A673 (cell line): ENCODE measurements around the gene TMED10. TPM values are rescaled to one million over a fixed set of nuclear protein-coding genes. Genes with fewer than 3 reads are reported as not detected.

Experiments
- BruUV-seq: library from RNA; stranded (reverse); fragments of 400-500 nt; replicated peaks from 2 replicates; lab custom pipeline; 2021; lab: Mats Ljungman, UMichigan
- CTCF ChIA-PET: fragments of 300-600 bp; sonication (Branson Sonifier 250); formaldehyde crosslinking; loops from one replicate; lab custom pipeline; 2022; ENCODE audit warnings: antibody characterized with exemption; lab: Charles Lee
- POLR2A ChIA-PET: fragments of 300-600 bp; sonication (Branson Sonifier 250); formaldehyde crosslinking; loops from one replicate; lab custom pipeline; 2022; ENCODE audit warnings: antibody characterized with exemption; ENCODE audit not compliant: low non-redundant PET; lab: Charles Lee
- DNase-seq: peaks from one replicate; pipeline ENCODE4 v3.0.0-alpha.2; 2015; ENCODE audit warnings: low spot score
- H3K27ac ChIP-seq: fragments of 200-600 bp; sonication (generic); 2 replicates; pipeline ENCODE4 v1.5.1; 2016; ENCODE audit warnings: mixed run types, low read depth, mild to moderate bottlenecking, mixed read lengths, antibody characterized with exemption, low read length; ENCODE audit not compliant: poor library complexity, severe bottlenecking
- H3K27me3 ChIP-seq: fragments of 200-600 bp; sonication (generic); replicated peaks from 2 replicates; pipeline ENCODE4 v1.6.1; 2017; ENCODE audit warnings: mixed run types, low read depth, mild to moderate bottlenecking, mixed read lengths, antibody characterized with exemption, low read length; ENCODE audit not compliant: insufficient read depth, poor library complexity
- H3K36me3 ChIP-seq: fragments of 200-600 bp; sonication (generic); 2 replicates; pipeline ENCODE4 v1.6.1; 2016; ENCODE audit warnings: mixed run types, mild to moderate bottlenecking, mixed read lengths, antibody characterized with exemption, low read length; ENCODE audit not compliant: insufficient read depth, poor library complexity, severe bottlenecking
- H3K4me1 ChIP-seq: fragments of 200-600 bp; sonication (generic); 2 replicates; pipeline ENCODE4 v1.6.1; 2017; ENCODE audit warnings: mixed run types, mild to moderate bottlenecking, mixed read lengths, antibody characterized with exemption, low read length; ENCODE audit not compliant: insufficient read depth, poor library complexity, severe bottlenecking
- H3K4me3 ChIP-seq: fragments of 200-600 bp; sonication (generic); 2 replicates; pipeline ENCODE4 v1.5.1; 2016; ENCODE audit warnings: low read depth, mixed run types, mild to moderate bottlenecking, mixed read lengths, low read length; ENCODE audit not compliant: poor library complexity, severe bottlenecking
- H3K9me3 ChIP-seq: fragments of 200-600 bp; sonication (generic); 2 replicates; pipeline ENCODE4 v1.6.1; 2016; ENCODE audit warnings: mixed run types, low read depth, mild to moderate bottlenecking, mixed read lengths, antibody characterized with exemption, low read length; ENCODE audit not compliant: poor library complexity, severe bottlenecking
- CTCF ChIP-seq: fragments of 300-800, 200-600 bp; sonication (generic); conservative IDR thresholded peaks from 2 replicates; pipeline ENCODE4 v1.5.1; 2017; ENCODE audit warnings: low read depth, mild to moderate bottlenecking, antibody characterized with exemption, low read length, moderate library complexity, mixed read lengths
- EZH2 ChIP-seq: fragments of 200-600 bp; sonication (generic); IDR thresholded peaks from 2 replicates; pipeline ENCODE4 v1.6.1; 2017; ENCODE audit warnings: borderline replicate concordance, low read depth, mild to moderate bottlenecking, mixed read lengths, antibody characterized with exemption, low read length; ENCODE audit not compliant: poor library complexity, severe bottlenecking
- intact Hi-C: fragments of 100-400 bp; cut with micrococcal nuclease; formaldehyde crosslinking; loops from one replicate; pipeline ENCODE4 v1.10.0; 2022; ENCODE audit not compliant: unreplicated experiment
- total RNA-seq: library from RNA; stranded (reverse); gene quantifications from 2 replicates; pipeline ENCODE4 v1.2.3, GENCODE V29; 2021

The TMED10 gene
- total RNA-seq, 1 experiment from 2014 or later, result 275 TPM

DNA sequence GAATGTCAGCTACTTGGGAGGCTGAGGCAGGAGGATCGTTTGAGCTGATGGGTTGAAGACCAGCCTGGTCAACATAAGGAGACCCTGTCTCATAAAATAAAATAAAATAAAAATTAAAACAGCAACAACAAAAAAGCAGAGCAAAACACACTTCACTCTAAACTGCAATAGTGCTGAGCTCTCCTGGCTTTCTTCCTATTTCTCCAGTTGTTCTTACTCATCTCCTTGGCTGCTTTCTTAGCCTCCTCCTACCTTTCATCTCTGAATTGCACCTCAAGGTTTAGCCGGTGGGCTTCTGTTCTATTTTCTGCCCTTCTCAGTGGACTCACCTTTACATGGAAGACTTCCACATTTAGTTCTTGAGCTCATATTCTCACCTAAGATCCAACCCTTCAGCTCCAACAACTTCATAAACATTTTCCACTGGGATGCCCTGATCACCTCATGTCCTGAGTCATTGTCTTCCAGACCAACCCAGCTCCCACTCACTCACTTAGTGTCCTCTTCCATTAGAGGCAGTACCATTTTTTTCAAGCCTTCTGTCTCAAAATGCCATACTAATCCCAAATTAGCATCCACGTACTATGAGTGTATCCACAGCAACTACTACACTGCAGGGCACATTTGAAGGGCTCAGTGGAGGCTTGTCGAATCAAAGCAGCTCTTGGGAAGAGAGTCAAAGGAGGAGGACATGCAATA is 41.2 kb upstream of the TMED10 start:
- Histone ChIP-seq H3K4me1 (no peaks in the 10 kb centered on the region), H3K27me3 (no peaks in the 10 kb centered on the region), H3K27ac (no peak overlapping the region), H3K9me3 (no peaks in the 10 kb centered on the region), H3K36me3 (no peaks in the 10 kb centered on the region), H3K4me3 (no peak overlapping the region)
- BruUV-seq, result no TSS peak
- POLR2A ChIA-PET, result interaction anchor here (0.5 kb wide), 1 partner anchor 25 kb away, joined by 4 read pairs; no protein-coding TSS in a partner anchor
- intact Hi-C loops, result no loop called here
- CTCF ChIA-PET, result no interaction called here
- no peak for DNase-seq
- TF ChIP-seq CTCF (no peak), EZH2 (no peak)

GRCh38 chr14:75216427-75217006 is 40.1 kb upstream of the TMED10 start:
- H3K36me3 ChIP-seq, result no peaks in the 10 kb centered on the region
- no TSS peak for BruUV-seq
- no peaks in the 10 kb centered on the region for H3K27me3 ChIP-seq
- H3K9me3 ChIP-seq, result no peaks in the 10 kb centered on the region
- CTCF ChIA-PET, result no interaction called here
- H3K4me1 ChIP-seq, result no peaks in the 10 kb centered on the region
- intact Hi-C loops, result no loop called here
- no peak overlapping the region for H3K27ac ChIP-seq
- POLR2A ChIA-PET, result no interaction called here
- no peak for DNase-seq
- TF ChIP-seq EZH2 (no peak), CTCF (no peak)
- H3K4me3 ChIP-seq, result no peak overlapping the region

- no peak for DNase-seq
- intact Hi-C loops, result no loop called here
- H3K36me3 ChIP-seq, result no peaks in the 10 kb centered on the region
- H3K27ac ChIP-seq, result no peak overlapping the region
- no peak for TF ChIP-seq CTCF
- TF ChIP-seq EZH2, result no peak
- ChIA-PET POLR2A (no interaction called here), CTCF (no interaction called here)
- H3K27me3 ChIP-seq, result no peaks in the 10 kb centered on the region
- H3K4me1 ChIP-seq, result no peaks in the 10 kb centered on the region
- H3K4me3 ChIP-seq, result no peak overlapping the region
- BruUV-seq, result no TSS peak
- no peaks in the 10 kb centered on the region for H3K9me3 ChIP-seq
Measured at GRCh38 chr14:75215520-75215919, 39.1 kb upstream of the TMED10 start.
